ENCODE measurements around the gene ASB2. TPM values are rescaled to one million over a fixed set of nuclear protein-coding genes. Genes with fewer than 3 reads are reported as not detected.

ASB2 gene
- total and polyA plus RNA-seq, 2 of the 8 experiments (the other 6 are each of a cell fraction or from before 2014, with no cell fraction given) = 1.0 to 2.1 TPM

- H2BK12ac ChIP-seq (ENCODE audit: low read depth, low read length) = no peak overlapping the region
- no peak overlapping the region for H3K4me3 ChIP-seq (ENCODE audit: extremely low read depth in 1 of 4, insufficient read depth in 2 of 4, low read depth in 3 of 4, low read length in 4 of 4)
- no peak overlapping the region for H3K27ac ChIP-seq (ENCODE audit: low read depth, low read length)
- no peak overlapping the region for H2BK5ac ChIP-seq (ENCODE audit: low read depth, low read length)
- H3K4me2 ChIP-seq (ENCODE audit: insufficient read depth in 1 of 2, low read depth in 2 of 2, low read length in 2 of 2) = no peak overlapping the region
- CTCF ChIA-PET (ENCODE audit: partially characterized antibody) = no interaction called here
- H3K4ac ChIP-seq (replicated peaks; ENCODE audit: insufficient read length, low read depth, low read length) = no peak overlapping the region
- no peaks in the 10 kb centered on the region for H3K79me1 ChIP-seq (ENCODE audit: low read depth, low read length)
- no peaks in the 10 kb centered on the region for H3K79me2 ChIP-seq (ENCODE audit: control insufficient read depth in 1 of 2, insufficient read depth in 2 of 2, low read length in 2 of 2)
- H3K36me3 ChIP-seq (ENCODE audit: control insufficient read depth in 2 of 4, insufficient read depth in 4 of 4, low read length in 3 of 4) = no peaks in the 10 kb centered on the region
- H3K14ac ChIP-seq (ENCODE audit: insufficient read length) = no peak overlapping the region
- H2BK15ac ChIP-seq (ENCODE audit: low read length) = no peak overlapping the region
- no peaks in the 10 kb centered on the region for H4K20me1 ChIP-seq (replicated peaks in 1 of 2; ENCODE audit: control insufficient read depth in 1 of 2, insufficient read depth in 2 of 2, low read length in 2 of 2)
- H2AK5ac ChIP-seq (ENCODE audit: low read depth, low read length) = no peak overlapping the region
- H3K9me3 ChIP-seq (ENCODE audit: insufficient read depth in 2 of 2, low read depth in 1 of 2, low read length in 1 of 2) = no peaks in the 10 kb centered on the region
- H3K9ac ChIP-seq (replicated peaks in 1 of 4; ENCODE audit: extremely low read depth in 1 of 4, low read depth in 3 of 4, low read length in 3 of 4) = no peak overlapping the region
- no peak overlapping the region for H2BK120ac ChIP-seq (replicated peaks; ENCODE audit: low read depth, low read length)
- DNase-seq (ENCODE audit: low read depth in 1 of 2, low spot score in 2 of 2) = no peak
- H4K8ac ChIP-seq (ENCODE audit: extremely low read depth, insufficient read depth, low read length) = no peak overlapping the region
- peaks cover 0 to 2% (median 0%) of the 10 kb centered on the region in 4 experiments; a peak in 1 of 7 replicates for H3K4me1 ChIP-seq (replicated peaks in 1 of 4; ENCODE audit: control insufficient read depth in 3 of 4, insufficient read depth in 4 of 4, low read length in 3 of 4)
- no peak overlapping the region for H2AFZ ChIP-seq (ENCODE audit: low read length)
- H3K56ac ChIP-seq (replicated peaks; ENCODE audit: insufficient read length, low read depth, low read length) = no peak overlapping the region
- POLR2A ChIA-PET (ENCODE audit: partially characterized antibody) = interaction anchor here (0.6 kb wide), 1 partner anchor 763 kb away, joined by 3 read pairs; no protein-coding TSS in a partner anchor
- H2BK20ac ChIP-seq (ENCODE audit: low read length) = no peak overlapping the region
- H3K27me3 ChIP-seq (replicated peaks in 1 of 4; ENCODE audit: control insufficient read depth in 3 of 4, extremely low read depth in 1 of 4, insufficient read depth in 3 of 4, low read length in 3 of 4) = no peaks in the 10 kb centered on the region; a peak in 2 of 7 replicates
- H3K18ac ChIP-seq (ENCODE audit: extremely low read depth, low read length) = no peak overlapping the region
- FAIRE-seq = no peak
- H4K5ac ChIP-seq (ENCODE audit: insufficient read length, low read depth, low read length) = no peak overlapping the region
- H4K91ac ChIP-seq (replicated peaks; ENCODE audit: insufficient read length, low read length) = no peak overlapping the region
- WGBS, 2 experiments (ENCODE audit: extremely low coverage in 1 of 2, insufficient coverage in 1 of 2, insufficient read length in 1 of 2, insufficient replicate concordance in 2 of 2, low coverage in 1 of 2, low lambda C conversion rate in 2 of 2, missing lambda C conversion rate in 1 of 2) = 89% methylated on average over 4 of the region's 4 CpGs; no CpG with 5 or more reads in 1 of the 2 experiments
- H3K23me2 ChIP-seq (ENCODE audit: low read depth, low read length) = no peaks in the 10 kb centered on the region
- no peak overlapping the region for H3K23ac ChIP-seq (ENCODE audit: insufficient read length)
- TF ChIP-seq EP300 (IDR thresholded peaks at IDR 0.05; ENCODE audit: borderline replicate concordance in 1 of 2, low read depth in 2 of 2, low read length in 2 of 2) (no peak), NANOG (IDR thresholded peaks at IDR 0.05; ENCODE audit: insufficient read depth, low read depth, low read length, poor library complexity, severe bottlenecking) (no peak), HDAC6 (IDR thresholded peaks at IDR 0.05; ENCODE audit: low read depth, low read length) (no peak), TBP (IDR thresholded peaks at IDR 0.05; ENCODE audit: low read depth, low read length) (no peak), BCL11A (IDR thresholded peaks at IDR 0.05; ENCODE audit: low read depth in 2 of 2, low read length in 2 of 2) (no peak)
Observed at GRCh38 chr14:93932642-93933041, 43.7 kb downstream of the ASB2 start.
